GM12872 (cell line): Measurements from ENCODE around the gene AP1S1.

Source experiments
- CTCF ChIP-seq: IDR thresholded peaks from 3 replicates; pipeline ENCODE4 v1.5.1; 2011; ENCODE audit warnings: low read depth, mild to moderate bottlenecking, low read length, moderate library complexity; ENCODE audit not compliant: insufficient read depth

The AP1S1 gene

GRCh38 chr7:101112233-101112632 lies 42.0 kb upstream of the AP1S1 start:
- TF ChIP-seq CTCF = no peak

- TF ChIP-seq CTCF = no peak
Observed at GRCh38 chr7:101113836-101114235, 40.4 kb upstream of the AP1S1 start.

GRCh38 chr7:101114492-101114891 lies 39.8 kb upstream of the AP1S1 start:
- TF ChIP-seq CTCF = no peak

DNA sequence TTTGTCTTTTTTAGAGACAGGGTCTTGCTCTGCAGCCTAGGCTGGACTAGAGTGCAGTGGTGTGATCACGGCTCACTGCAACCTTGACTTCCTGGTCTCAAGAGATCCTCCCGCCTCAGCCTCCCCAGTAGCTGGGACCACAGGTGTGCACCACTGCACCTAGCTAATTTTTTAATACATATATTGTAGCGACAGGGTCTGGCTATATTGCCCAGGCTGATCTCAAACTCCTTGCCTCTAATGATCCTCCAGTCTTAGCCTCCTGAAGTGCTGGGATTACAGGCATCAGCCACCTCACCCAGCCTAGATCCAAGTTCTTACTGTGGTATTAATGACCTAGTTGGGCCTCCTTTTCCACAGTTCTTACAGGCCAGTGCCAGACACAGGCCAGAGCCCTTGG lies 39.1 kb upstream of the AP1S1 start:
- no peak for TF ChIP-seq CTCF

- TF ChIP-seq CTCF = no peak
Observed at GRCh38 chr7:101116898-101117297, 37.4 kb upstream of the AP1S1 start.

DNA sequence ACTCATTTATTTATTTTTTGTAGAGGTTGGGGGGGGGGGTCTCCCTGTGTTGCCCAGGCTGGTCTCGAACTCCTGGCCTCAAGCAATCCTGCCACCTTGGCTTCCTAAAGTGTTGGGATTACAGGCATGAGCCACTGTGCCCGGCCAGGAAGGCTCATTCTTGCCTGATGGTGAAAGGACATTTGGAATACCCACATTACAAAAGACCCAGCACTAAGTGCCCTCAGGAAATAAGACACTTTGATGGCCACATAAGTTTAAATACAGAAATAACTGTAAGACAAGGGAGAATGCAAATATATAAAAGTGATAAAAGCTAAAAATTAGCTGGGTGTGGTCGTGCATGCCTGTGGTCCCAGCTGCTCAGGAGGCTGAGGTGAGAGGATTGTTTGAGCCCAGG lies 35.4 kb upstream of the AP1S1 start:
- no peak for TF ChIP-seq CTCF

- TF ChIP-seq CTCF = no peak
Observed at GRCh38 chr7:101119876-101120275, 34.4 kb upstream of the AP1S1 start.

- TF ChIP-seq CTCF = no peak
Observed at GRCh38 chr7:101120315-101120714, 34.0 kb upstream of the AP1S1 start.
